Activated T-cell treated with anti-CD3 and anti-CD28 coated beads, Interleukin-2, amount 50 U/mL, for 24 hours (primary cell): Measurements from ENCODE around the gene NDST4.

ENCODE experiments used
- DNase-seq: peaks from one replicate; pipeline ENCODE4 v3.0.0-alpha.2; 2020
- H3K27ac Mint-ChIP-seq: 2 replicates; pipeline ENCODE4 v1.8.0; 2020; ENCODE audit warnings: mild to moderate bottlenecking, mixed read lengths
- H3K27me3 Mint-ChIP-seq: 2 replicates; pipeline ENCODE4 v1.8.0; 2020; ENCODE audit warnings: mixed read lengths
- H3K36me3 Mint-ChIP-seq: 2 replicates; pipeline ENCODE4 v1.8.0; 2020; ENCODE audit warnings: low read depth, mixed read lengths
- H3K4me1 Mint-ChIP-seq: 2 replicates; pipeline ENCODE4 v1.8.0; 2020; ENCODE audit warnings: low read depth, mixed read lengths
- H3K4me3 Mint-ChIP-seq: 2 replicates; pipeline ENCODE4 v1.8.0; 2020; ENCODE audit warnings: mild to moderate bottlenecking, moderate library complexity, mixed read lengths
- H3K9me3 Mint-ChIP-seq: 2 replicates; pipeline ENCODE4 v1.8.0; 2020; ENCODE audit warnings: mixed read lengths

Gene NDST4

GRCh38 chr4:114905017-114905416, 208.4 kb downstream of the NDST4 start:
- no peak overlapping the region for H3K4me3 Mint-ChIP-seq
- H3K27ac Mint-ChIP-seq, result no peak overlapping the region
- no peaks in the 10 kb centered on the region for H3K36me3 Mint-ChIP-seq
- DNase-seq, result no peak
- H3K4me1 Mint-ChIP-seq, result no peaks in the 10 kb centered on the region
- H3K9me3 Mint-ChIP-seq, result no peaks in the 10 kb centered on the region
- no peaks in the 10 kb centered on the region for H3K27me3 Mint-ChIP-seq

GRCh38 chr4:114900934-114901333, 212.5 kb downstream of the NDST4 start:
- H3K27me3 Mint-ChIP-seq, result no peaks in the 10 kb centered on the region

GRCh38 chr4:114890773-114891172, 222.6 kb downstream of the NDST4 start:
- no peaks in the 10 kb centered on the region for H3K36me3 Mint-ChIP-seq
- no peak overlapping the region for H3K27ac Mint-ChIP-seq
- no peaks in the 10 kb centered on the region for H3K27me3 Mint-ChIP-seq

More at GRCh38 chr4:114900934-114901333, 212.5 kb downstream of the NDST4 start:
- Mint-ChIP-seq H3K27ac (no peak overlapping the region), H3K9me3 (no peaks in the 10 kb centered on the region), H3K4me3 (no peak overlapping the region), H3K4me1 (no peaks in the 10 kb centered on the region), H3K36me3 (no peaks in the 10 kb centered on the region)
- DNase-seq, result no peak

GRCh38 chr4:114886761-114887160, 226.7 kb downstream of the NDST4 start:
- H3K9me3 Mint-ChIP-seq, result no peaks in the 10 kb centered on the region
- DNase-seq, result no peak
- no peaks in the 10 kb centered on the region for H3K4me1 Mint-ChIP-seq
- H3K27me3 Mint-ChIP-seq, result no peaks in the 10 kb centered on the region
- H3K27ac Mint-ChIP-seq, result no peak overlapping the region
- no peaks in the 10 kb centered on the region for H3K36me3 Mint-ChIP-seq
- no peak overlapping the region for H3K4me3 Mint-ChIP-seq

More at GRCh38 chr4:114890773-114891172, 222.6 kb downstream of the NDST4 start:
- DNase-seq, result no peak
- no peaks in the 10 kb centered on the region for H3K4me1 Mint-ChIP-seq
- peaks cover 2% of the 10 kb centered on the region for H3K9me3 Mint-ChIP-seq
- H3K4me3 Mint-ChIP-seq, result no peak overlapping the region

GRCh38 chr4:114883641-114884040, 229.8 kb downstream of the NDST4 start:
- Mint-ChIP-seq H3K27ac (no peak overlapping the region), H3K4me1 (no peaks in the 10 kb centered on the region), H3K36me3 (no peaks in the 10 kb centered on the region), H3K4me3 (no peak overlapping the region), H3K9me3 (no peaks in the 10 kb centered on the region), H3K27me3 (no peaks in the 10 kb centered on the region)
- DNase-seq, result no peak

- no peaks in the 10 kb centered on the region for H3K4me1 Mint-ChIP-seq
Observed at GRCh38 chr4:114879916-114880669, 233.3 kb downstream of the NDST4 start.

GRCh38 chr4:114875630-114876029, 237.8 kb downstream of the NDST4 start:
- Mint-ChIP-seq H3K4me3 (no peak overlapping the region), H3K27ac (no peak overlapping the region), H3K9me3 (no peaks in the 10 kb centered on the region), H3K27me3 (no peaks in the 10 kb centered on the region), H3K4me1 (no peaks in the 10 kb centered on the region), H3K36me3 (no peaks in the 10 kb centered on the region)
- DNase-seq, result no peak

More at GRCh38 chr4:114879916-114880669, 233.3 kb downstream of the NDST4 start:
- Mint-ChIP-seq H3K9me3 (no peaks in the 10 kb centered on the region), H3K36me3 (no peaks in the 10 kb centered on the region), H3K27ac (no peak overlapping the region), H3K4me3 (no peak overlapping the region), H3K27me3 (no peaks in the 10 kb centered on the region)
- no peak for DNase-seq

- Mint-ChIP-seq H3K27me3 (no peaks in the 10 kb centered on the region), H3K36me3 (no peaks in the 10 kb centered on the region), H3K9me3 (no peaks in the 10 kb centered on the region)
Observed at GRCh38 chr4:114874321-114874720, 239.1 kb downstream of the NDST4 start.

GRCh38 chr4:114870987-114871386, 242.4 kb downstream of the NDST4 start:
- no peak for DNase-seq
- Mint-ChIP-seq H3K9me3 (no peaks in the 10 kb centered on the region), H3K27me3 (no peaks in the 10 kb centered on the region), H3K36me3 (no peaks in the 10 kb centered on the region), H3K4me1 (no peaks in the 10 kb centered on the region), H3K4me3 (no peak overlapping the region), H3K27ac (no peak overlapping the region)

More at GRCh38 chr4:114874321-114874720, 239.1 kb downstream of the NDST4 start:
- DNase-seq, result no peak
- no peak overlapping the region for H3K27ac Mint-ChIP-seq
- H3K4me1 Mint-ChIP-seq, result no peaks in the 10 kb centered on the region
- H3K4me3 Mint-ChIP-seq, result no peak overlapping the region

GRCh38 chr4:114866901-114867670, 246.3 kb downstream of the NDST4 start:
- no peak overlapping the region for H3K4me3 Mint-ChIP-seq
- no peaks in the 10 kb centered on the region for H3K9me3 Mint-ChIP-seq
- H3K4me1 Mint-ChIP-seq, result no peaks in the 10 kb centered on the region
- DNase-seq, result no peak
- H3K27ac Mint-ChIP-seq, result no peak overlapping the region
- H3K27me3 Mint-ChIP-seq, result no peaks in the 10 kb centered on the region
- H3K36me3 Mint-ChIP-seq, result no peaks in the 10 kb centered on the region

- Mint-ChIP-seq H3K27me3 (no peaks in the 10 kb centered on the region), H3K9me3 (no peaks in the 10 kb centered on the region), H3K27ac (no peak overlapping the region), H3K36me3 (no peaks in the 10 kb centered on the region), H3K4me1 (no peaks in the 10 kb centered on the region), H3K4me3 (no peak overlapping the region)
- no peak for DNase-seq
Observed at GRCh38 chr4:114864060-114864459, 249.4 kb downstream of the NDST4 start.

- Mint-ChIP-seq H3K4me3 (no peak overlapping the region), H3K4me1 (no peaks in the 10 kb centered on the region), H3K27ac (no peak overlapping the region), H3K36me3 (no peaks in the 10 kb centered on the region), H3K27me3 (no peaks in the 10 kb centered on the region), H3K9me3 (no peaks in the 10 kb centered on the region)
- no peak for DNase-seq
Observed at GRCh38 chr4:114860786-114861185, 252.6 kb downstream of the NDST4 start.

GRCh38 chr4:114857831-114858230, 255.6 kb downstream of the NDST4 start:
- Mint-ChIP-seq H3K27me3 (no peaks in the 10 kb centered on the region), H3K4me1 (no peaks in the 10 kb centered on the region), H3K4me3 (no peak overlapping the region), H3K36me3 (no peaks in the 10 kb centered on the region), H3K27ac (no peak overlapping the region), H3K9me3 (no peaks in the 10 kb centered on the region)
- no peak for DNase-seq

- Mint-ChIP-seq H3K9me3 (peaks cover 2% of the 10 kb centered on the region), H3K27me3 (no peaks in the 10 kb centered on the region), H3K36me3 (no peaks in the 10 kb centered on the region), H3K4me1 (no peaks in the 10 kb centered on the region), H3K4me3 (no peak overlapping the region), H3K27ac (no peak overlapping the region)
- DNase-seq, result no peak
Observed at GRCh38 chr4:114839986-114840385, 273.4 kb downstream of the NDST4 start.

GRCh38 chr4:114830628-114831027, 282.8 kb downstream of the NDST4 start:
- Mint-ChIP-seq H3K9me3 (no peaks in the 10 kb centered on the region), H3K27me3 (no peaks in the 10 kb centered on the region), H3K4me1 (no peaks in the 10 kb centered on the region), H3K36me3 (no peaks in the 10 kb centered on the region), H3K27ac (no peak overlapping the region), H3K4me3 (no peak overlapping the region)
- DNase-seq, result no peak
